CD4-positive, alpha-beta memory T cell (primary cell): ENCODE data around the gene COBL. TPM values are rescaled to one million over a fixed set of nuclear protein-coding genes. Genes with fewer than 3 reads are reported as not detected.

Experiments used
- CTCF ChIA-PET: fragments of 350-600 bp; sonication (Branson Sonifier 250); formaldehyde crosslinking; loops from one replicate; lab custom pipeline; 2021; ENCODE audit warnings: inconsistent platforms; ENCODE audit not compliant: partially characterized antibody; lab: Charles Lee
- POLR2A ChIA-PET: fragments of 350-600 bp; sonication (Branson Sonifier 250); formaldehyde crosslinking; loops from one replicate; lab custom pipeline; 2021; ENCODE audit not compliant: partially characterized antibody; lab: Charles Lee
- DNase-seq, 5 donors: peaks; one replicate each; pipeline versions ENCODE4 v3.0.0 to v3.0.0-alpha.2; 2020 to 2022; ENCODE audit warnings: mixed read lengths in 1 of 5
- H3K27ac ChIP-seq: one replicate; pipeline ENCODE4 v1.7.0; 2013; ENCODE audit warnings: low read depth, low read length
- H3K27me3 ChIP-seq: 2 replicates; pipeline ENCODE4 v1.7.0; 2013; ENCODE audit warnings: mild to moderate bottlenecking, low read length, moderate library complexity; ENCODE audit not compliant: insufficient read depth
- H3K36me3 ChIP-seq: 2 replicates; pipeline ENCODE4 v1.7.0; 2013; ENCODE audit warnings: mild to moderate bottlenecking, low read length, moderate library complexity; ENCODE audit not compliant: insufficient read depth
- H3K4me1 ChIP-seq: 2 replicates; pipeline ENCODE4 v1.7.0; 2013; ENCODE audit warnings: mild to moderate bottlenecking, low read length, moderate library complexity; ENCODE audit not compliant: insufficient read depth
- H3K4me3 ChIP-seq, 2 donors: one replicate each; pipeline ENCODE4 v1.7.0; 2013; ENCODE audit warnings: low read length in 2 of 2, mild to moderate bottlenecking in 1 of 2
- H3K9me3 ChIP-seq, 2 donors: one replicate each; pipeline ENCODE4 v1.7.0; 2013; ENCODE audit warnings: low read length in 2 of 2, control low read depth in 1 of 2; ENCODE audit not compliant: control insufficient read depth in 1 of 2
- H3K27ac Mint-ChIP-seq, 7 donors: one replicate each; pipeline ENCODE4 v1.8.0; 2020 to 2021; ENCODE audit warnings: mixed read lengths in 7 of 7, mild to moderate bottlenecking in 6 of 7, inconsistent platforms in 3 of 7, moderate library complexity in 3 of 7
- H3K27me3 Mint-ChIP-seq, 2 donors: one replicate each; pipeline ENCODE4 v1.8.0; 2020 to 2021; ENCODE audit warnings: mixed read lengths in 2 of 2
- H3K36me3 Mint-ChIP-seq, 2 donors: one replicate each; pipeline ENCODE4 v1.8.0; 2020 to 2021; ENCODE audit warnings: mixed read lengths in 2 of 2, inconsistent platforms in 1 of 2, mild to moderate bottlenecking in 1 of 2
- H3K4me1 Mint-ChIP-seq, 4 donors: one replicate each; pipeline ENCODE4 v1.8.0; 2020 to 2021; ENCODE audit warnings: mixed read lengths in 4 of 4, mild to moderate bottlenecking in 1 of 4
- H3K4me3 Mint-ChIP-seq, 8 donors: one replicate each; pipeline ENCODE4 v1.8.0; 2020 to 2021; ENCODE audit warnings: mixed read lengths in 8 of 8, mild to moderate bottlenecking in 7 of 8, moderate library complexity in 6 of 8, inconsistent platforms in 3 of 8
- H3K9me3 Mint-ChIP-seq, 8 donors: one replicate each; pipeline ENCODE4 v1.8.0; 2020 to 2021; ENCODE audit warnings: mixed read lengths in 8 of 8, mild to moderate bottlenecking in 5 of 8, inconsistent platforms in 3 of 8, moderate library complexity in 1 of 8
- intact Hi-C: fragments of 100-400 bp; cut with micrococcal nuclease; formaldehyde crosslinking; loops from one replicate; pipeline ENCODE4 v1.15.1; 2023
- polyA plus RNA-seq, 2 donors: library from polyadenylated mRNA; unstranded; fragments of 300-500 nt; fragmentation: Illumina TruSeq; gene quantifications; one replicate each; pipeline ENCODE4 v1.2.3, GENCODE V29; 2021
- total RNA-seq, 2 experiments: library from RNA; stranded (reverse); gene quantifications; one replicate each; pipeline ENCODE4 v1.2.3, GENCODE V29; 2021

The COBL gene
- total and polyA plus RNA-seq, 4 experiments from 2014 or later: not detected

DNA sequence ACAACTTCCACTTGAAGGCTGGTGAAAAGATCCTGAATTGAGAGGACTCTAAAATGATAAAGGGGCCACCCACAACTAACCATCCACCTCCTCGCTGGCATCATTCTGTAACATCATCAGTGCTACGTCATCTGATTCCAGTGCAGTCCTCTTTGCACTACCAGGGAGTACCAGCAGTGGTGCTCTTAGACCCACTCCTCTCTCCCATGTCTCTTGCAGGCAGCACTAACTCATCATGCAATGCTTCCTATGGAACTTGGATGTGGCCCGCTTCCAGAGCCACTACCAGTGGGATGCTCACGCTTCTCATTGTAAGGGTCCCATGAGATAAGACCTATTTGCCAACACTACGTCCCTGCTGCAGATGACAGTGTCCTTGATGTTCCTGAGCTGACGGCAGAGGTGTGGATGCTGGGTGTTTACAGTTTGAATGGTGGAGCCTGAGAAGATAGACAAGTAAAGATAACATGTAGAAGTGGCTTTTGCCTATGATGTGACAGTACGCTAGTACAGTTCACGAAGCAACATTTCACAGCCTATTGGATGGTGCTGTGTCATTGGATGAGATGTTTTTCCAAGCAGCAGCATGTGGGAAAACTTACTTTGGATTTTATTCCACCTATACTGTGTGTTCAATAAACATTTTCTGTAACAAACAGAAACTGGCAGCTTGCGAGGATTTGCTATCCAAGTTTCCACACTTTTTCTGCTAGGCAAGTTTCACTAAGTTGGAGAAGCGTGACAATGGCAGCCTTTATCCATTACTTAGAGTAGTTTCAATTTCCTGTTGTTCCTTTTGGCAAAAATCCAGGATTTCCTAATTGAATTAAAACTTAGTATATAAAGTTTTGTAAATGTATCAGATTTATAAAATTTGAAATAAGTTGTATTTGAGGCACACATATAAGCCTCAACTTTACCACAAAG lies 35.8 kb upstream of the COBL start:
- Histone ChIP-seq H3K27me3 (no peaks in the 10 kb centered on the region), H3K36me3 (no peaks in the 10 kb centered on the region), H3K27ac (no peak overlapping the region), H3K4me1 (no peaks in the 10 kb centered on the region), H3K9me3 (no peaks in the 10 kb centered on the region), H3K4me3 (no peak overlapping the region)
- DNase-seq: no peak
- Mint-ChIP-seq H3K9me3 (peaks cover 0 to 6% (median under 1%) of the 10 kb centered on the region in 8 donors), H3K4me1 (no peaks in the 10 kb centered on the region), H3K36me3 (no peaks in the 10 kb centered on the region), H3K27ac (no peak overlapping the region), H3K4me3 (no peak overlapping the region), H3K27me3 (no peaks in the 10 kb centered on the region)
- ChIA-PET CTCF (no interaction called here), POLR2A (no interaction called here)
- intact Hi-C loops: no loop called here

DNA sequence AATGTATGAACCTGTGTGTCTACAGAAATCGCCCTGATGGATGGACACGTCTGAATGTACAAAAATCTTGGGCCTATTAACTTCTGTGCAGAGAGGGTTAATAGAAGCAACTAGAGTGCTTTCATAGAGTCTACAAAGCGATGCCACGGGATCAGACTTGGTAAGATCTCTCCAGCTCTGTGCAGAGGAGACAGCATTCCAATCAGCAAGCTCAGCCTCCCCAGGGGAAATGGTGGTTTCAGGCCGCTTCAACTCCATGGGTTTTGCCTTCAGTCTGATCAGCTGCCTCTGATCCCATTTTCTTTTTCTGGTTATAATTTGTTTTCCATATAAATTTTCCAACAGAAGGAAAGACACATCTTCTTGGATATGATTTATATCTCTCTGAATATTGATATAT lies 35.1 kb upstream of the COBL start:
- Mint-ChIP-seq H3K9me3 (peaks cover 0 to 6% (median 0%) of the 10 kb centered on the region in 8 donors), H3K4me3 (no peak overlapping the region), H3K4me1 (no peaks in the 10 kb centered on the region), H3K27me3 (no peaks in the 10 kb centered on the region), H3K27ac (no peak overlapping the region), H3K36me3 (no peaks in the 10 kb centered on the region)
- CTCF ChIA-PET: no interaction called here
- H3K4me1 ChIP-seq: no peaks in the 10 kb centered on the region
- H3K27ac ChIP-seq: no peak overlapping the region
- intact Hi-C loops: no loop called here
- POLR2A ChIA-PET: no interaction called here
- H3K36me3 ChIP-seq: no peaks in the 10 kb centered on the region
- no peak overlapping the region for H3K4me3 ChIP-seq
- H3K9me3 ChIP-seq: no peaks in the 10 kb centered on the region
- DNase-seq: no peak
- H3K27me3 ChIP-seq: no peaks in the 10 kb centered on the region

DNA sequence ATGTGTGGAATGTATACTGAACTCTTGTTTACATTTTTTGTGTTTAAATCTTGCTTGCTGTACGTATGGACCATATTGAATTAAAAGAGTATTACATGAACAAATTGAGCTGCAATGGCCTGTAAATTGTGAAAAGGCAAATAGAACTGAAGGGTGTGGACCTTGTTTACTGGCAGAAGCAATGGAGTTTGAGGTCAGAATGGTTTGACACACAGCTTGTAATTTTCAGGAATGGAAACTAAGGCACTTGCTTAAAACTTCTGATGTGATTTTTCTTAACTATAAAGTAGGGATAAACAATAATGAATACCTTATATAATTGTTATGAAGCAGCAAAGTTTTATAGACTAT lies 33.9 kb upstream of the COBL start:
- Histone ChIP-seq H3K4me3 (no peak overlapping the region), H3K36me3 (no peaks in the 10 kb centered on the region), H3K27ac (no peak overlapping the region), H3K27me3 (no peaks in the 10 kb centered on the region), H3K4me1 (no peaks in the 10 kb centered on the region), H3K9me3 (no peaks in the 10 kb centered on the region)
- H3K9me3 Mint-ChIP-seq: peaks cover 0 to 6% (median 0%) of the 10 kb centered on the region in 8 donors
- no peak overlapping the region for H3K27ac Mint-ChIP-seq
- no peak for DNase-seq
- no peak overlapping the region for H3K4me3 Mint-ChIP-seq
- ChIA-PET POLR2A (no interaction called here), CTCF (no interaction called here)
- H3K4me1 Mint-ChIP-seq: no peaks in the 10 kb centered on the region
- no peaks in the 10 kb centered on the region for H3K27me3 Mint-ChIP-seq
- intact Hi-C loops: no loop called here
- no peaks in the 10 kb centered on the region for H3K36me3 Mint-ChIP-seq

DNA sequence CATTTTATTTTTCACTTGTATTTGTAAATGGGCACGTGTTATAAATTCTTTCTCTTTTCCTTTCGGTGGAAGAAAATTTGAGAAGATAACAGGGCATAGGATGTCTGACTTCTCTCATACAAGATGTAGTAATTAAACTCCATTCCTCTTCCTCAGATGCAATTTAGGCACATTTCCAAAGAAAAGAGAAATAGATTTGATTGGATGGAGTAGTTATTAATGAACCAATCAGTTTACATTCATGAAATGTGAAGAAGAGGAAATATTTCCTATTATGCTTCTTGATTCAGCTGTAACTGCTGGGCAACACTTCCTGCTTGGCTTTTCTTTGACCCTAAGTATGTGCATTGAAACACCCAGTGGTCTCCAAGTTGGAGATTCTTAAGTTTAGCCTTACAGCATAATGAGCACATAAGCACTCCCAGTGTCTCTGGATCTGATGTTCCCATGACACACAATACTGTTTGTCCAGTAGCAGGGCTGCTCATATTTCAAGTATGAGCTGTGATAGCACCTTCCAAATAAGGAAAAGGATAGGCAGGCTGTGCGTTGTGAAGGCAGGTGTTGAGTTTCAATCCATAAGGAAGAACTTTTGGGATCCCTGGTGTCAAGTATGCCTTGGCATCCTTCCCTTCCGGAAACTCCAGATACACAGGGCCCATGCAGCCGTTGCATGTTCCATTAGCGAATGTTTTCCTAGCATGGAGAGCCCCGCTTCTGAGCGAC lies 33.4 kb upstream of the COBL start:
- intact Hi-C loops: no loop called here
- POLR2A ChIA-PET: no interaction called here
- no peaks in the 10 kb centered on the region for H3K27me3 Mint-ChIP-seq

DNA sequence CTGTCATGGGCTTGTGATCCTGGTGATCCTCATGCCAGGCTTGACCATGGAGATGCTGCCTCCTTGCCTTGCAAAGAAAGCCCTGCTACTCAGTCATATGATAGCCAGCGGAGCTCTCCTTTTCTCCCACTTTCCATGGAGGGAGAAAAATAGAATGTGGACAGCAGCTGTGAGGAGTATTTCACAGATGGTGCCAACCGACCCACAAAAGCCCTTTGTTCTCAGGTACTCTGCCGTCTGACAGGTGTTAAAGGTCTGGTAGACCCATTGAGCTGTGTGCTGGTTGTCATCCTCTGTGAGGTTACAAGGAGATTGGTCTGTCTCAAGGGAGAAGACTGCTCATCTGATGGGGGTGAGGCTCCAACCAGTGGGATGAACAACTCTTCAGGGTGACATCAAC lies 29.5 kb upstream of the COBL start:
- no peak overlapping the region for H3K4me3 ChIP-seq
- Mint-ChIP-seq H3K27me3 (peaks cover 0 to 2% of the 10 kb centered on the region in 2 donors), H3K36me3 (no peaks in the 10 kb centered on the region), H3K4me1 (no peaks in the 10 kb centered on the region), H3K9me3 (no peaks in the 10 kb centered on the region), H3K4me3 (no peak overlapping the region), H3K27ac (no peak overlapping the region)
- no peaks in the 10 kb centered on the region for H3K4me1 ChIP-seq
- DNase-seq: no peak
- CTCF ChIA-PET: interaction anchor here (1.0 kb wide), 1 partner anchor 8 kb away, joined by 3 read pairs; no protein-coding TSS in a partner anchor
- no peak overlapping the region for H3K27ac ChIP-seq
- intact Hi-C loops: no loop called here
- H3K9me3 ChIP-seq: no peaks in the 10 kb centered on the region
- H3K36me3 ChIP-seq: no peaks in the 10 kb centered on the region
- H3K27me3 ChIP-seq: no peaks in the 10 kb centered on the region
- POLR2A ChIA-PET: no interaction called here

More for the DNA sequence above, 33.4 kb upstream of the COBL start:
- Histone ChIP-seq H3K9me3 (no peaks in the 10 kb centered on the region), H3K4me1 (no peaks in the 10 kb centered on the region), H3K4me3 (no peak overlapping the region), H3K27ac (no peak overlapping the region), H3K27me3 (no peaks in the 10 kb centered on the region), H3K36me3 (no peaks in the 10 kb centered on the region)
- DNase-seq: no peak
- H3K4me3 Mint-ChIP-seq: no peak overlapping the region
- no peak overlapping the region for H3K27ac Mint-ChIP-seq
- H3K4me1 Mint-ChIP-seq: no peaks in the 10 kb centered on the region
- CTCF ChIA-PET: no interaction called here
- H3K36me3 Mint-ChIP-seq: no peaks in the 10 kb centered on the region
- peaks cover 0 to 6% (median 0%) of the 10 kb centered on the region in 8 donors for H3K9me3 Mint-ChIP-seq

DNA sequence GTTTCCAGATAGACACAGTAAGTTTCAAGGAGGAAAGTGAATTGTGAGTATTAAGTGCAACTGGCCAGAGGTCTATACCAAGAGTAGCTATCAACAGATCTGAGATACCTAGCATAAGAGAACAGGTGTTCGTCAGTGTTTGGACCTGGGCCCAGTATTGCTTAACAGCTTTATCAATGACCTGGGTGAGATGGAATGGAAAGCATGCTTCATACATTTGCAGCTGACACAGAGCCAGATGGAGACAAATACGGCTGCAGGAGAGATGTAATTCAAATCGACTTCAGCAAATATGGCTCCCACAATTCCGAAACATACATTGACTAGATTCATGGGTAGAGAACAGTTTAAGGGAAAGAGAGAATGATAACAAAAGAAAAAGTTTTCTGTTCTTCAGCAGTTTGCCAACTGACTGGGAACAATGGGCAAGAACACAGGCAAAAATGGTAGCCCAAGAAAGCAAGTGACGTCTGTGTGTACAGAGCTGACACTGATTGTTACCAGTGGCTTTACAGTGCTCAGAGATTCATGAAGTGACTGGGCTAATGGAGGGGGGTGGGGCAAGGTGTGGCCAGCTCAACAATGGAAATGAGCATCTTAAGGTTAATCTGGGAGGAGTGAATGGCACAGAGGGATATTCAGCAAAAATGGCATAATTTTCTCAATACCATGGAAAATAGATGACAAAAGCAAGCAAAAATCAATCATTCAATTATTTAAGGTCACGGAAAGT lies 28.0 kb upstream of the COBL start:
- POLR2A ChIA-PET: no interaction called here
- Mint-ChIP-seq H3K27ac (no peak overlapping the region), H3K4me3 (no peak overlapping the region), H3K27me3 (peaks cover 0 to 2% of the 10 kb centered on the region in 2 donors), H3K9me3 (peaks cover 0 to 3% (median 0%) of the 10 kb centered on the region in 8 donors), H3K4me1 (no peaks in the 10 kb centered on the region), H3K36me3 (no peaks in the 10 kb centered on the region)
- Histone ChIP-seq H3K36me3 (no peaks in the 10 kb centered on the region), H3K9me3 (no peaks in the 10 kb centered on the region), H3K4me1 (no peaks in the 10 kb centered on the region), H3K27me3 (no peaks in the 10 kb centered on the region), H3K4me3 (no peak overlapping the region), H3K27ac (no peak overlapping the region)
- CTCF ChIA-PET: no interaction called here
- DNase-seq: no peak
- intact Hi-C loops: no loop called here

DNA sequence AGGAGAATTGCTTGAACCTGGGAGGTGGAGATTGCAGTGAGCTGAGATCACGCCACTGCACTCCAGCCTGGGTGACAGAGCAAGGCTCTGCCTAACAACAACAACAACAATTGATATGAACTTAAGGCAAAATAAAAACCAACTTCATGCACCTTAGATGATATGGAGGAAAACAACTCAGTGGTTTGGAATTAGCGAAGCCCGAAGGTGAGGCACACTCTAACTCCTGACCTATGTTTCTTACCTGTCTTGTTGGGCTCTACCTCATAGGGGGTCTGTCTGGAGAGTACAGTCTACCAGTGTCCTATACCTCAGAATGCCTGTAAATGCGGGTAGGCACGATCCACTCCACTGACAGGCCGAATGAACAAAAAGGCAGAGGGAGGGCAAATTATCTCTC lies 24.3 kb upstream of the COBL start:
- intact Hi-C loops: no loop called here
- no peak overlapping the region for H3K4me3 Mint-ChIP-seq
- DNase-seq: no peak
- no peaks in the 10 kb centered on the region for H3K9me3 ChIP-seq
- H3K27ac Mint-ChIP-seq: no peak overlapping the region
- no peaks in the 10 kb centered on the region for H3K4me1 ChIP-seq
- H3K4me1 Mint-ChIP-seq: no peaks in the 10 kb centered on the region
- no peak overlapping the region for H3K27ac ChIP-seq
- peaks cover 0 to 3% (median 0%) of the 10 kb centered on the region in 8 donors for H3K9me3 Mint-ChIP-seq
- H3K36me3 ChIP-seq: no peaks in the 10 kb centered on the region
- H3K27me3 ChIP-seq: no peaks in the 10 kb centered on the region
- POLR2A ChIA-PET: no interaction called here
- CTCF ChIA-PET: no interaction called here
- no peak overlapping the region for H3K4me3 ChIP-seq
- H3K27me3 Mint-ChIP-seq: peaks cover 0 to 2% of the 10 kb centered on the region in 2 donors
- no peaks in the 10 kb centered on the region for H3K36me3 Mint-ChIP-seq
